Activated CD4-positive, alpha-beta T cell treated with anti-CD3 and anti-CD28 coated beads, Interleukin-2, amount 10 ng/mL, durations not matched to agents 24 days and 14 days (primary cell): ENCODE data around the gene GRSF1. TPM values are rescaled to one million over a fixed set of nuclear protein-coding genes. Genes with fewer than 3 reads are reported as not detected.
"Not testable (repeated sequence)": the region's sequence is repeated elsewhere in the genome, so short reads cannot be mapped to it uniquely, and the experiment has no call there.

ENCODE experiments used
- DNase-seq: peaks from one replicate; pipeline ENCODE4 v3.0.0; 2022
- H3K27ac Mint-ChIP-seq: one replicate; pipeline ENCODE4 v1.8.0; 2022; ENCODE audit warnings: mild to moderate bottlenecking, mixed read lengths
- H3K27me3 Mint-ChIP-seq: one replicate; pipeline ENCODE4 v1.8.0; 2022; ENCODE audit warnings: mixed read lengths
- H3K36me3 Mint-ChIP-seq: one replicate; pipeline ENCODE4 v1.8.0; 2022; ENCODE audit warnings: low read depth, mild to moderate bottlenecking, mixed read lengths
- H3K4me1 Mint-ChIP-seq: one replicate; pipeline ENCODE4 v1.8.0; 2021; ENCODE audit warnings: mixed read lengths
- H3K4me3 Mint-ChIP-seq: one replicate; pipeline ENCODE4 v1.8.0; 2022; ENCODE audit warnings: mild to moderate bottlenecking, moderate library complexity, mixed read lengths
- H3K9me3 Mint-ChIP-seq: one replicate; pipeline ENCODE4 v1.8.0; 2021; ENCODE audit warnings: mixed read lengths
- intact Hi-C: fragments of 100-400 bp; cut with micrococcal nuclease; formaldehyde crosslinking; loops from one replicate; pipeline ENCODE4 v1.15.1; 2023
- total RNA-seq: library from RNA; stranded (reverse); gene quantifications from 2 replicates; pipeline ENCODE4 v1.2.3, GENCODE V29; 2022

Gene GRSF1
- total RNA-seq, 1 donor from 2014 or later, result 122 TPM

- H3K27me3 Mint-ChIP-seq, result no peaks in the 10 kb centered on the region
- H3K4me3 Mint-ChIP-seq, result peak overlapping the region; percentile 26
- peaks cover 10% of the 10 kb centered on the region for H3K36me3 Mint-ChIP-seq
- intact Hi-C loops, result loop anchor here (1.0 to 10.0 kb wide), 3 partner anchors 20 to 218 kb away; partner anchors contain the start of gene ENAM
- no peaks in the 10 kb centered on the region for H3K9me3 Mint-ChIP-seq
- H3K27ac Mint-ChIP-seq, result peak overlapping the region; percentile 76
- no peak for DNase-seq
- peaks cover 25% of the 10 kb centered on the region for H3K4me1 Mint-ChIP-seq
These were observed 3.2 kb upstream of the GRSF1 start for GRCh38 chr4:70842761-70843435.

DNA sequence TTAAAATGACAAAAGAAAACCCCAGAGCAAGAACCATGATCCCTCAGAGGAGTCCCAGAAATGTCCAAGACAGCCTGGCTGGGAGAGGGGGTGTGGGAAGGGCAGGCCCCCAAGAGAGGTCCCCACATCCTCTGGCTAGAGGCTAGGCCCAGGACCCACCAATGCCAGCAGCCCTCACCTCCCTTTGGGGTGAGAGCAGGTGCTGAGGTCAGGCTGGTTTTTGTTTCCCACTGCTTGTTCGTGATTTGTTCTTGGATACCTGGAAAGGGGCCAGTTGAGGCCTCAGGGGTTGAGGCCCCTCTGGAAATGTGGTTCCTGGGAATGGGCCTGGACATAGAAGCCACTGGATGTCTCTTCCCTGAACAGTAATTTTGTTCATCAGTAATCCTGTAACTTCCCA lies 2.3 kb upstream of the GRSF1 start:
- no peak overlapping the region for H3K4me3 Mint-ChIP-seq
- DNase-seq, result no peak
- peak overlapping the region; percentile 22 for H3K27ac Mint-ChIP-seq
- no peaks in the 10 kb centered on the region for H3K27me3 Mint-ChIP-seq
- peaks cover 11% of the 10 kb centered on the region for H3K36me3 Mint-ChIP-seq
- intact Hi-C loops, result loop anchor here (5.0 to 10.0 kb wide), 2 partner anchors 85 to 217 kb away; partner anchors contain the start of gene ENAM
- H3K4me1 Mint-ChIP-seq, result peaks cover 26% of the 10 kb centered on the region
- H3K9me3 Mint-ChIP-seq, result no peaks in the 10 kb centered on the region

DNA sequence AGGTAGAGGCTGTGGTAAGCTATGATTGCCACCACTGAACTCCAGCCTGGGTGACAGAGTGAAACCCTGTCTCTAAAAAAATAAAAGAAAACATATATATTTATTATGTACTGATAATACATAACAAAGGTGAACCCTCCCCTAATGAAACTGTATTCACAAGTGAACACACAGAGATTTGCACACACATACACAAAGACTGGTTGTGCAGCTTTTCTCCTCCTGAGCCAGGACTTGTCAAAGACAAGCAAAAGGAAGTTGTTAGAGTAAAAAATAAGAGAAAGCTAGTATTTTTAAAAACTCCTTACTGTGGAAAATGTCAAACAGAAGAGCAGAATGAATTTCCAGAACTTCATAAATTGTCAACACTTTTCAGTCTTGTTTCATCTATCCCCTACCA lies 1.5 kb upstream of the GRSF1 start:
- intact Hi-C loops, result loop anchor here (5.0 to 10.0 kb wide), 2 partner anchors 86 to 216 kb away; partner anchors contain the start of gene ENAM
- peaks cover 31% of the 10 kb centered on the region for H3K4me1 Mint-ChIP-seq

DNA sequence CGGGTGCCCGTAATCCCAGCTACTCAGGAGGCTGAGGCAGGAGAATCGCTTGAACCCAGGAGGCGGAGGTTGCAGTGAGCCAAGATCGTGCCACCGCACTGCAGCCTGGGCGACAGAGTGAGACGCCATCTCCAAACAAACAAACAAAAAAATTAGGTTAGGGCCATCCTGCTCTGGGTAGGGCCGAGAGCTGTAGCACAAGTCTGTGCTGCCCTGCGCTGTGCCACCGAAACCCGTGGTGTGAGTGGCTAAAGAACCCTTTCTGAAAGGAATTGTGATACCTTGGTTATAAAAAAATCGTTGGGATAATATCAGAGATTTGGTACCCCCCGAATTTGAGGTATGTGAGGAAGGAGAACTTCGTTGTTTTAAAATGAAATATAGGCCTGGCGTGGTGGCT lies 941 bp upstream of the GRSF1 start:
- not testable (repeated sequence) for H3K27me3 Mint-ChIP-seq, H3K27ac Mint-ChIP-seq, H3K4me3 Mint-ChIP-seq, DNase-seq, H3K9me3 Mint-ChIP-seq
- Mint-ChIP-seq H3K4me1 (peaks cover 35% of the 10 kb centered on the region), H3K36me3 (peaks cover 20% of the 10 kb centered on the region)
- intact Hi-C loops, result loop anchor here (5.0 to 10.0 kb wide), 2 partner anchors 87 to 216 kb away; partner anchors contain the start of gene ENAM

More for the DNA sequence above, 1.5 kb upstream of the GRSF1 start:
- Mint-ChIP-seq H3K9me3 (no peaks in the 10 kb centered on the region), H3K4me3 (no peak overlapping the region), H3K27me3 (no peaks in the 10 kb centered on the region), H3K36me3 (peaks cover 16% of the 10 kb centered on the region), H3K27ac (peak overlapping the region; percentile 22)
- DNase-seq, result no peak

DNA sequence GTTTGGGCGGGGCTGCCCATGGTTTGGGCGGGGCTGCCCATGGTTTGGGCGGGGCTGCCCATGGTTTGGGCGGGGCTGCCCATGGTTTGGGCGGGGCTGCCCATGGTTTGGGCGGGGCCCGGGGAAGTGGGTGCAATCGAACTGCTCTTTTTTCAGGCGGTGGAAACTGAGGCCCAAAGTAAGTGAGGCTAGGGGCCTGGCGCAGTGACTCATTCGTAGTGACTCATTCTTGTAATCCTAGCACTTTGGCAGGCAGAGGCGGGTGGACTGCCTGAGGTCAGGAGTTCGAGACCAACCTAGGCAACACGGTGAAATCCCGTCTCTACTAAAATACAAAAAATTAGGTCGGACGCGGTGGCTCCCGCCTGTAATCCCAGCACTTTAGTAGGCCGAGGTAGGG lies 447 bp upstream of the GRSF1 start:
- H3K36me3 Mint-ChIP-seq, result peaks cover 21% of the 10 kb centered on the region
- H3K27me3 Mint-ChIP-seq, H3K9me3 Mint-ChIP-seq: not testable (repeated sequence)
- intact Hi-C loops, result loop anchor here (5.0 to 10.0 kb wide), 2 partner anchors 87 to 215 kb away; partner anchors contain the start of gene ENAM
- peak overlapping the region; percentile 70 for H3K27ac Mint-ChIP-seq
- peaks cover 35% of the 10 kb centered on the region for H3K4me1 Mint-ChIP-seq
- DNase-seq, result peak; percentile 90
- peak overlapping the region; percentile 40 for H3K4me3 Mint-ChIP-seq

- peak; percentile 89 for DNase-seq
- Mint-ChIP-seq H3K36me3 (peaks cover 28% of the 10 kb centered on the region), H3K4me1 (peaks cover 32% of the 10 kb centered on the region), H3K27me3 (no peaks in the 10 kb centered on the region), H3K4me3 (peak overlapping the region; percentile 100), H3K9me3 (no peaks in the 10 kb centered on the region), H3K27ac (peak overlapping the region; percentile 99)
- intact Hi-C loops, result loop anchor here (1.0 to 5.0 kb wide), 6 partner anchors 24 to 154 kb away; partner anchors contain the start of genes DCK, MOB1B and UTP3
These were observed 763 bp downstream of the GRSF1 start for GRCh38 chr4:70838666-70839588.

GRCh38 chr4:70838204-70838603 lies 1.5 kb downstream of the GRSF1 start:
- Mint-ChIP-seq H3K4me3 (peak overlapping the region; percentile 100), H3K36me3 (peaks cover 32% of the 10 kb centered on the region), H3K9me3 (no peaks in the 10 kb centered on the region), H3K27me3 (no peaks in the 10 kb centered on the region), H3K4me1 (peaks cover 31% of the 10 kb centered on the region), H3K27ac (peak overlapping the region; percentile 99)
- intact Hi-C loops, result loop anchor here (5.0 kb wide), 2 partner anchors 36 to 131 kb away; no protein-coding TSS in a partner anchor
- no peak for DNase-seq

DNA sequence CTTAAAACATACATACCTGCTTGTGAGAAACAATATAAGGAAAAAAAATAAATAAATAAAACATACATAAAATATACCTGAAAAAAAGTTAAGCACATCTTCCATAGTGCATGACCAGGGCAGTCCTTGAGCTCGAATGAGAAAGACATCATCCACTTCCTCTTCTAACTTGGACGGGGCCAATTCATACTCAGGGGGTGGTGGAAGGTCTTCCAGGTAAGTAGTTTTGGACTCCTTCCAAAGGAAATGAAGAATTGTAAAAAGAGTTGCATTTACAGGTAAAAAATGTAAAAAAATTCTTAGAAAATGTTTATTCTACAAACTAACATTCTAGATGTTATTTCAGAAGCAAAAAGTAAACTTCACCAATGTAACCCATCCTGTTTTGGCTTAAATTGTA lies 3.6 kb downstream of the GRSF1 start:
- peaks cover 49% of the 10 kb centered on the region for H3K36me3 Mint-ChIP-seq
- peak overlapping the region; percentile 100 for H3K4me3 Mint-ChIP-seq
- peaks cover 19% of the 10 kb centered on the region for H3K4me1 Mint-ChIP-seq
- intact Hi-C loops, result loop anchor here (5.0 kb wide), 2 partner anchors 34 to 129 kb away; no protein-coding TSS in a partner anchor
- DNase-seq, result no peak
- no peak overlapping the region for H3K27ac Mint-ChIP-seq
- no peaks in the 10 kb centered on the region for H3K27me3 Mint-ChIP-seq
- no peaks in the 10 kb centered on the region for H3K9me3 Mint-ChIP-seq

DNA sequence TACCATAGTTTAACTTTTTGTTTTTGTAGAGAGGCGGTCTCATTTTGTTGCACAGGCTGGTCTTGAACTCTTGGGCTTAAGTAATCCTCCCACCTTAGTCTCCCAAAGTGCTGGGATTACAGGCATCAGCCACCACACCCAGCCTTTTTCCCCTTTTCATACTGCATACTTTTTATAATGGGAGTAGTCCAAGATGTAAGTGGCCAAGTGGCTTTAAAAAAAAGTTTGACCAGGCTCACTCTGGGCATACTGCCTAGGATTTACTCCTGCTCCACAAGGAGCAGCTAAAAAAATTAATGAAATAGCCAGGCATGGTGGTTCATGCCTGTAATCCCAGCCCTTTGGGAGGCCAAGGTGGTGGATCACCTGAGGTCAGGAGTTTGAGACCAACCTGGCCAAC lies 6.0 kb downstream of the GRSF1 start:
- no peaks in the 10 kb centered on the region for H3K9me3 Mint-ChIP-seq
- peaks cover 59% of the 10 kb centered on the region for H3K36me3 Mint-ChIP-seq
- H3K4me1 Mint-ChIP-seq, result peaks cover 13% of the 10 kb centered on the region
- no peak overlapping the region for H3K27ac Mint-ChIP-seq
- H3K27me3 Mint-ChIP-seq, result no peaks in the 10 kb centered on the region
- no peak overlapping the region for H3K4me3 Mint-ChIP-seq
- intact Hi-C loops, result no loop called here
- DNase-seq, result no peak

DNA sequence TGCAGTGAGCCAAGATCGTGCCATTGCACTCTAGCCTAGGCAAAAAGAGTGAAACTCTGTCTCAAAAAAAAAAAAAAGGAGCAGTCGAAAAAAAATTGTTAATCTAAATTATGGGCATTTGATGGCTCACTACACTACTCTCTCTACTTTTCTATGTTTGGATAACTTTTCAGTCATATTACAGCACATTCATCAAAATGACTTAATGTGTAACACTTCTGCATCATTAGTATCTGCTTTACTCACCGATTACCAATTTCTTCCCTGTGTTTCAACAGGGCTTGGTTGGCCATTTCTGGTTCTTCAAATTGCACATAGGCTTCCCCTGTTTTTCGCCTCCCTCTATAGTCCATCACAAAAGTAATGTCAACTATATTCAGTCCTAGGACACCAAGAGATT lies 8.4 kb downstream of the GRSF1 start:
- H3K4me3 Mint-ChIP-seq, result no peak overlapping the region
- no peak overlapping the region for H3K27ac Mint-ChIP-seq
- intact Hi-C loops, result no loop called here
- peaks cover 60% of the 10 kb centered on the region for H3K36me3 Mint-ChIP-seq
- DNase-seq, result no peak
- H3K4me1 Mint-ChIP-seq, result peaks cover 7% of the 10 kb centered on the region
- no peaks in the 10 kb centered on the region for H3K9me3 Mint-ChIP-seq
- no peaks in the 10 kb centered on the region for H3K27me3 Mint-ChIP-seq

DNA sequence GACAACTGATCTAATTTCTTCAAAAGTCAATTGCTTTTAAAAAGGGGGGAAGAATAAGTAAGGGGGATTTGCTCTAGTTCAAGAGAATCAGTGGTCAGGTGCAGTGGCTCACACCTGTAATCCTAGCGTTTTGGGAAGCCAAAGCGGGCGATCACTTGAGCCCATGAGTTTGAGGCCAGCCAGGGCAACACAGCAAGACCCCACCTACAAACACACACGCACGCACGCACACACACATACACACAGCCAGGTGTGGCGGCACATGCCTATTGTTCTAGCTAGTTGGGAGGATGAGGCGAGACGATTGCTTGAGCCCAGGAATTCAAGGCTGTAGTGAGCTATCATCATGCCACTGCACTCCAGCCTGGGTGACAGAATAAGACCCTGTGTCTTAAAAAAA lies 9.6 kb downstream of the GRSF1 start:
- Mint-ChIP-seq H3K4me1 (peaks cover 3% of the 10 kb centered on the region), H3K4me3 (no peak overlapping the region), H3K9me3 (no peaks in the 10 kb centered on the region), H3K27me3 (no peaks in the 10 kb centered on the region), H3K36me3 (peaks cover 65% of the 10 kb centered on the region), H3K27ac (no peak overlapping the region)
- DNase-seq, result no peak
- intact Hi-C loops, result no loop called here

DNA sequence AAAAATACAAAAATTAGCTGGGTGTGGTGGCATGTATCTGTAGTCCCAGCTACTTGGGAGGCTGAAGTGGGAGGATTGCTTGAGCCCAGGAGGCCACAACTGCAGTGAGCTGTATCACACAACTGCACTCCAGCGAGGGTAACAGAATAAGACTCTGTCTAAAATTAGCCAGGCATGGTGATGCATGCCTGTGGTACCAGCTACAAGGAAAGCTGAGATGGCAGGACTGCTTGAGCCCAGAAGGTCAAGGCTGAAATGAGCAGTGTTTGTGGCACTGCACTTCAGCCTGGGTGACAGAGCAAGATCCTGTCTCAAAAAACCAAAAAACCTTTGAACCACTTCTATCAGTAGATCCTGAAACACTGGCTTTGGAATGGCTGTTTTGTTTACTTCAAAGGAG lies 10.2 kb downstream of the GRSF1 start:
- no peak overlapping the region for H3K27ac Mint-ChIP-seq
- intact Hi-C loops, result no loop called here
- no peak for DNase-seq
- no peak overlapping the region for H3K4me3 Mint-ChIP-seq
- no peaks in the 10 kb centered on the region for H3K9me3 Mint-ChIP-seq
- H3K27me3 Mint-ChIP-seq, result no peaks in the 10 kb centered on the region
- H3K36me3 Mint-ChIP-seq, result peaks cover 66% of the 10 kb centered on the region
- H3K4me1 Mint-ChIP-seq, result peaks cover 3% of the 10 kb centered on the region

GRCh38 chr4:70829015-70829414 lies 10.7 kb downstream of the GRSF1 start:
- no peak overlapping the region for H3K27ac Mint-ChIP-seq
- no peaks in the 10 kb centered on the region for H3K27me3 Mint-ChIP-seq
- H3K36me3 Mint-ChIP-seq, result peaks cover 69% of the 10 kb centered on the region
- H3K4me1 Mint-ChIP-seq, result peaks cover 3% of the 10 kb centered on the region
- DNase-seq, result no peak
- intact Hi-C loops, result no loop called here
- H3K4me3 Mint-ChIP-seq, result no peak overlapping the region
- H3K9me3 Mint-ChIP-seq, result no peaks in the 10 kb centered on the region

- Mint-ChIP-seq H3K27me3 (no peaks in the 10 kb centered on the region), H3K36me3 (peaks cover 54% of the 10 kb centered on the region), H3K9me3 (no peaks in the 10 kb centered on the region), H3K27ac (no peak overlapping the region), H3K4me3 (no peak overlapping the region), H3K4me1 (peaks cover 16% of the 10 kb centered on the region)
- intact Hi-C loops, result no loop called here
- DNase-seq, result no peak
These were observed 20.8 kb downstream of the GRSF1 start for GRCh38 chr4:70818921-70819320.
